ENCODE data around the gene DTNBP1. TPM values are rescaled to one million over a fixed set of nuclear protein-coding genes. Genes with fewer than 3 reads are reported as not detected.

DTNBP1 gene
- total and polyA plus RNA-seq, 2 donors (not counting 3 experiments of a cell fraction or from before 2014, with no cell fraction given): 24.3 to 28.9 TPM

- Histone ChIP-seq H3K9me1 (replicated peaks; ENCODE audit: control insufficient read depth, extremely low read depth, insufficient read depth, low read length) (no peaks in the 10 kb centered on the region), H3K4me2 (ENCODE audit: insufficient read depth, low read length) (no peak overlapping the region), H3K36me3 (ENCODE audit: control insufficient read depth in 2 of 2, extremely low read depth in 1 of 2, insufficient read depth in 2 of 2, low read length in 2 of 2) (peaks cover 0 to 6% of the 10 kb centered on the region in 2 experiments), H3K27me3 (ENCODE audit: control insufficient read depth in 2 of 2, insufficient read depth in 2 of 2, low read length in 2 of 2) (no peaks in the 10 kb centered on the region), H3K79me2 (ENCODE audit: control insufficient read depth, insufficient read depth, low read length) (no peaks in the 10 kb centered on the region), H2AFZ (ENCODE audit: low read depth, low read length) (no peak overlapping the region), H4K20me1 (replicated peaks; ENCODE audit: control insufficient read depth, extremely low read depth, insufficient read depth, low read length) (no peaks in the 10 kb centered on the region), H3K9me3 (replicated peaks; ENCODE audit: control insufficient read depth, insufficient read depth, low read length) (no peaks in the 10 kb centered on the region), H3K27ac (ENCODE audit: insufficient read depth, low read depth, low read length) (no peak overlapping the region), H3K4me1 (ENCODE audit: control insufficient read depth, extremely low read depth, insufficient read depth, low read length) (no peaks in the 10 kb centered on the region), H3K9ac (replicated peaks; ENCODE audit: extremely low read depth, insufficient read depth, low read length) (no peak overlapping the region), H3K4me3 (replicated peaks in 1 of 3; ENCODE audit: insufficient read depth in 1 of 3, low read depth in 1 of 3, low read length in 3 of 3) (no peak overlapping the region)
- POLR2A ChIA-PET: no interaction called here
- DNase-seq (ENCODE audit: low read depth, low spot score): no peak
- TF ChIP-seq POLR2A (IDR thresholded peaks at IDR 0.05; ENCODE audit: low read depth, low read length) (no peak), FOS (IDR thresholded peaks at IDR 0.05; ENCODE audit: borderline replicate concordance, insufficient read depth, low read length) (no peak), GATA2 (IDR thresholded peaks at IDR 0.05; ENCODE audit: insufficient read depth, insufficient read length, low read depth, low read length) (no peak), POLR2AphosphoS5 (IDR thresholded peaks at IDR 0.05; ENCODE audit: insufficient read depth, low read depth, low read length) (no peak), MAX (IDR thresholded peaks at IDR 0.05; ENCODE audit: insufficient read depth, insufficient read length) (no peak), MYC (IDR thresholded peaks at IDR 0.05; ENCODE audit: low read depth, low read length) (no peak), EZH2 (IDR thresholded peaks at IDR 0.05; ENCODE audit: borderline replicate concordance, low read depth, low read length, severe bottlenecking) (no peak), CTCF (IDR thresholded peaks at IDR 0.05; ENCODE audit: extremely low read depth in 1 of 2, insufficient read depth in 1 of 2, low read depth in 1 of 2, low read length in 2 of 2) (no peak), JUN (IDR thresholded peaks at IDR 0.05; ENCODE audit: borderline replicate concordance, insufficient read depth, insufficient read length, low read depth) (no peak)
- no TSS peak for BruUV-seq (replicated peaks)
- dilution Hi-C loops (cut with MboI; ENCODE audit: extremely low pct_ligation_motif_present, low sequenced_read_pairs): no loop called here
- CTCF ChIA-PET: no interaction called here
- intact Hi-C loops (cut with micrococcal nuclease): no loop called here
- FAIRE-seq: no peak
Observed at GRCh38 chr6:15528870-15529269, 134.0 kb downstream of the DTNBP1 start.
